Measurements from ENCODE around the gene FAM120B.

GRCh38 chr6:170316071-170316470 lies 9.5 kb downstream of the FAM120B start:
- TF ChIP-seq, protein P1, sequence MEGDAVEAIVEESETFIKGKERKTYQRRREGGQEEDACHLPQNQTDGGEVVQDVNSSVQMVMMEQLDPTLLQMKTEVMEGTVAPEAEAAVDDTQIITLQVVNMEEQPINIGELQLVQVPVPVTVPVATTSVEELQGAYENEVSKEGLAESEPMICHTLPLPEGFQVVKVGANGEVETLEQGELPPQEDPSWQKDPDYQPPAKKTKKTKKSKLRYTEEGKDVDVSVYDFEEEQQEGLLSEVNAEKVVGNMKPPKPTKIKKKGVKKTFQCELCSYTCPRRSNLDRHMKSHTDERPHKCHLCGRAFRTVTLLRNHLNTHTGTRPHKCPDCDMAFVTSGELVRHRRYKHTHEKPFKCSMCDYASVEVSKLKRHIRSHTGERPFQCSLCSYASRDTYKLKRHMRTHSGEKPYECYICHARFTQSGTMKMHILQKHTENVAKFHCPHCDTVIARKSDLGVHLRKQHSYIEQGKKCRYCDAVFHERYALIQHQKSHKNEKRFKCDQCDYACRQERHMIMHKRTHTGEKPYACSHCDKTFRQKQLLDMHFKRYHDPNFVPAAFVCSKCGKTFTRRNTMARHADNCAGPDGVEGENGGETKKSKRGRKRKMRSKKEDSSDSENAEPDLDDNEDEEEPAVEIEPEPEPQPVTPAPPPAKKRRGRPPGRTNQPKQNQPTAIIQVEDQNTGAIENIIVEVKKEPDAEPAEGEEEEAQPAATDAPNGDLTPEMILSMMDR (conservative IDR thresholded peaks at IDR 0.05 in 1 of 2, IDR thresholded peaks at IDR 0.05 in 1 of 2; ENCODE audit: low read depth in 1 of 2, low read length in 2 of 2) = no peak
- TF ChIP-seq EZH2 (IDR thresholded peaks at IDR 0.05; ENCODE audit: low read length, missing control alignments) = no peak
